Measurements from ENCODE around the gene HDAC7.

GRCh38 chr12:47817272-47818006, 2.3 kb downstream of the HDAC7 start:
- TF ChIP-seq POLR2A (IDR thresholded peaks at IDR 0.05) (no peak), CTCF (IDR thresholded peaks at IDR 0.05) (peak in 1 of 6 experiments; percentile 3)
